ENCODE results near the gene KLC1.

GRCh38 chr14:103725739-103726395 lies 96.9 kb downstream of the KLC1 start:
- TF ChIP-seq FOSL2 (IDR thresholded peaks at IDR 0.05) (no peak), FOSL2 (CRISPR knock-in tag; IDR thresholded peaks at IDR 0.05) (no peak), CTCF (IDR thresholded peaks at IDR 0.05) (no peak), SMC3 (IDR thresholded peaks at IDR 0.05) (no peak), MYC (IDR thresholded peaks at IDR 0.05; ENCODE audit: borderline replicate concordance, low read length) (no peak), MAX (IDR thresholded peaks at IDR 0.05) (no peak), JUNB (IDR thresholded peaks at IDR 0.05) (no peak), BHLHE40 (IDR thresholded peaks at IDR 0.05; ENCODE audit: low read depth, low read length) (no peak), POLR2A (IDR thresholded peaks at IDR 0.05; ENCODE audit: low read length) (no peak), NFE2L2 (conservative IDR thresholded peaks at IDR 0.05; ENCODE audit: low read length) (no peak), HOXA7 (CRISPR knock-in tag; IDR thresholded peaks at IDR 0.05) (no peak), REST (IDR thresholded peaks at IDR 0.05) (no peak), MAZ (IDR thresholded peaks at IDR 0.05; ENCODE audit: borderline replicate concordance, low read depth, low read length) (no peak), PHF8 (IDR thresholded peaks at IDR 0.05; ENCODE audit: borderline replicate concordance, low read depth) (no peak)

Data from A549 (cell line).